ENCODE results near the gene EPB41L5.
A peak's percentile ranks its signal among the peaks of the same experiment; 100 is the strongest.

Gene EPB41L5

DNA sequence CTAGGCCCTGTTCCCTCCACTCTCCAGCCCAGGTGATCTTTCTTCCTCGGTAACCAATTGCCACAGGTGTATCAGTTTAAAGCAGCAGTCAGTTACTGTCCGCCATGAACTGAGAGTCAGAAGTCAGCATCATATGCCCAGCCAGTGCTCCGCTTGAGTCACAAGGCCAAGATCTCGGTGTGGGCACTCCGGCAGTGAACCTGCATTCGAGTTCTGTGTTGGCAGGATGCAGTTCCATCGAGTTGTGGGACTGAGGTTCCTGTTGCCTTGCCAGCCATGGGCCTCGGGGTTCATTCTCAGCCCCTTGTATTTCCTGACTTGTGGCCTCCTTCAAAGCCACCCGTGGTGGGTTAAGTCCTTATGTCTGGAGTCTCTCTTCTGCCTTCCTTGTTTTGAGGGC, 213.4 kb downstream of the EPB41L5 start:
- DNase-seq = no peak

DNA sequence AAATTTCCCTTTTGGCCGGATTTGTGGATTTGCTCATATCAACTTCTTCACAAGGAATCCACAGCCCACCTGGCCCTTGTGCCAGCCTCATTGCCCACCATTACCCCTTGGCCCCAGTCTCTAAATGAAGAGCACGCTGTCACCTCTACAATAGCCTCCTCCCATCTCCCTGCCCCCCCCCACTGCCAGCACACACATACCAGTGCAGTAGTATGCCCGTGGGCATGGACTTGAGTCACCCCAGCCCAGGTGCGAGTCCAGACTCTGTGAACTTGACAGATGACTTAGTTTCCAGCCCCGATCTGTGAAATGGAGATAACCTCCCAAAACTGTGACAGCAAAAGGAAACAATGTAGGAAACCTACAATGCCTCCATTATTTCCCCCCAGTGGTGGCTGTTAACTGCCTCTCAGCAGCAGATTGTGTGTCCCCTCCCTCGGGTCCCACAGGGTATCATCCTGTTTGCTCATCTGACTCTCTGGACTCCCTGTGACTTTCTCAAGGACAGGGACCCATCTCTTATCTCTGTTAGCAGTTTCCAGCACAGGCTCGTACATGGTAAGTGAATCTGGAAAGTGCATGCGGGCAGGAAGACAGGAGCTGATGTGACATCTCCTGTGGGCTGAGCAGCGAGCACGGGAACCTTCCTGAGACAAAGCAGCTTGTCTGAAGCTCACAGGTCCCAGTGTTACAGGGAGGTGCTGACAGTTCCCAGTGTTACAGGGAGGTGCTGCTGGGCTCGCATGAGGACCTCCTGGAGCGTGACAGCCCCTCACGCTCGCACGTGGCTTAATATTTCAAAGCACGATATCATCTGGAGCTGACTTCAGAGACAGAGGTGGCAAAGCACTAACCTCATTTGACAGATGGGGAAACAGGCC, 214.5 kb downstream of the EPB41L5 start:
- peak; percentile 52 for DNase-seq

DNA sequence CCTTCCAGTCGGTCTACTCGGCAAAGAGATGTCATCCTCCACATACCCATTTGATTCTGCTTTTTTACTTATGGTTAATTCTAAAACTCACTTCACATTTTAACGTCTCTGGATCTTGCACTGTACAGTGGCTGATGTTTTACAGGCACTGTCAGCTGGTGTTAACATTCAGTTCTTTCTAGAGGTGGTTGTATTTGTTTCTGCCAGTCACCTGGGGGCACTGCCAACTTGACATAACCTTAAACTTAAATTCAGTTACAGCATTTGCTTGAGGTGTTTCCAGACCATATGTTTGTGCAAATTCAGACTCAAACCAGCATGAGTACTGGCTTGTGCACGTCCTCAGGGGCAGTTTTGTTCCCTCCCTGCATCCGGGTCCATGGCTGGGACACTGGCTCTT, 215.6 kb downstream of the EPB41L5 start:
- no peak for DNase-seq

All from stimulated activated CD4-positive, alpha-beta T cell treated with anti-CD3 and anti-CD28 coated beads, Interleukin-1b, Interleukin-23, amount 100 ng/mL, for 48 hours (primary cell).